SK-N-SH treated with all-trans-retinoic acid at 6 μM for 48 hours (cell line): Measurements from ENCODE around the gene TBC1D22B.
"Not testable (repeated sequence)": the region's sequence is repeated elsewhere in the genome, so short reads cannot be mapped to it uniquely, and the experiment has no call there.

Experiments
- ATAC-seq: fragments of 200-7000 bp; cut with Tn5 transposase; 3 replicates; pipeline ENCODE4 v1.9.1; 2020; ENCODE audit warnings: mild to moderate bottlenecking, moderate library complexity
- ARNTL ChIP-seq: fragments of 450-650 bp; formaldehyde crosslinking; IDR thresholded peaks from 2 replicates; pipeline ENCODE4 v1.5.0; 2020; ENCODE audit warnings: low read depth, mild to moderate bottlenecking, moderate library complexity, borderline replicate concordance
- BACH2 ChIP-seq: fragments of 250-450 bp; sonication (Bioruptor Pico); IDR thresholded peaks from 2 replicates; pipeline ENCODE4 v1.9.0; 2021; ENCODE audit warnings: mild to moderate bottlenecking, borderline replicate concordance
- CSDC2 ChIP-seq: fragments of 250-450 bp; sonication (Bioruptor Pico); IDR thresholded peaks from 2 replicates; pipeline ENCODE4 v1.5.0; 2020; ENCODE audit warnings: mild to moderate bottlenecking, moderate library complexity
- ESRRG ChIP-seq: fragments of 250-450 bp; sonication (Bioruptor Pico); IDR thresholded peaks from 2 replicates; pipeline ENCODE4 v1.6.1; 2021; ENCODE audit warnings: mild to moderate bottlenecking
- GLIS3 ChIP-seq: fragments of 250-450 bp; sonication (Bioruptor Pico); IDR thresholded peaks from 2 replicates; pipeline ENCODE4 v1.5.0; 2020; ENCODE audit warnings: mild to moderate bottlenecking, moderate library complexity
- ISL1 ChIP-seq: fragments of 250-450 bp; sonication (Bioruptor Pico); IDR thresholded peaks from 2 replicates; pipeline ENCODE4 v2.1.2; 2022; ENCODE audit warnings: mild to moderate bottlenecking, moderate library complexity
- OSR1 ChIP-seq: fragments of 250-450 bp; sonication (Bioruptor Pico); IDR thresholded peaks from 2 replicates; pipeline ENCODE4 v1.8.0; 2022; ENCODE audit warnings: moderate library complexity, mild to moderate bottlenecking, inconsistent platforms
- RARB ChIP-seq: fragments of 250-450 bp; sonication (Bioruptor Pico); IDR thresholded peaks from 2 replicates; pipeline ENCODE4 v1.8.0; 2021; ENCODE audit warnings: mild to moderate bottlenecking, moderate library complexity
- SNAI2 ChIP-seq: fragments of 250-450 bp; sonication (Bioruptor Pico); IDR thresholded peaks from 2 replicates; pipeline ENCODE4 v1.5.0; 2020; ENCODE audit warnings: mild to moderate bottlenecking, moderate library complexity
- TCF4 ChIP-seq: fragments of 250-450 bp; sonication (Bioruptor Pico); IDR thresholded peaks from 2 replicates; pipeline ENCODE4 v1.8.0; 2021; ENCODE audit warnings: mild to moderate bottlenecking, moderate library complexity, borderline replicate concordance
- TOX ChIP-seq: fragments of 250-450 bp; sonication (Bioruptor Pico); IDR thresholded peaks from 2 replicates; pipeline ENCODE4 v1.8.0; 2021; ENCODE audit warnings: mild to moderate bottlenecking, moderate library complexity, borderline replicate concordance
- ZC3H10 ChIP-seq: fragments of 250-450 bp; sonication (Bioruptor Pico); IDR thresholded peaks from 2 replicates; pipeline ENCODE4 v1.5.1; 2021; ENCODE audit warnings: mild to moderate bottlenecking, moderate library complexity
- ZNF565 ChIP-seq: fragments of 450-650 bp; formaldehyde crosslinking; conservative IDR thresholded peaks from 2 replicates; pipeline ENCODE4 v1.5.0; 2020; ENCODE audit warnings: low read depth, mild to moderate bottlenecking, moderate library complexity
- TF ChIP-seq, protein P1 (sequence below): fragments of 250-450 bp; sonication (Bioruptor Pico); IDR thresholded peaks from 2 replicates; pipeline ENCODE4 v1.5.1; 2021; ENCODE audit warnings: mild to moderate bottlenecking, moderate library complexity
- TF ChIP-seq, protein P2 (sequence below): fragments of 250-450 bp; sonication (Bioruptor Pico); IDR thresholded peaks from 2 replicates; pipeline ENCODE4 v1.5.0; 2020; ENCODE audit warnings: mild to moderate bottlenecking, moderate library complexity
- TF ChIP-seq, protein P3 (sequence below): fragments of 250-450 bp; sonication (Bioruptor Pico); IDR thresholded peaks from 2 replicates; pipeline ENCODE4 v1.8.0; 2021; ENCODE audit warnings: low read depth, mild to moderate bottlenecking, moderate library complexity, borderline replicate concordance
- TF ChIP-seq, protein P4 (sequence below): fragments of 250-450 bp; sonication (Bioruptor Pico); IDR thresholded peaks from 2 replicates; pipeline ENCODE4 v1.8.0; 2020; ENCODE audit warnings: mild to moderate bottlenecking, moderate library complexity, borderline replicate concordance
- TF ChIP-seq, protein P5 (sequence below): fragments of 250-450 bp; sonication (Bioruptor Pico); IDR thresholded peaks from 2 replicates; pipeline ENCODE4 v1.5.1; 2020; ENCODE audit warnings: low read depth, mild to moderate bottlenecking, moderate library complexity

TBC1D22B gene

DNA sequence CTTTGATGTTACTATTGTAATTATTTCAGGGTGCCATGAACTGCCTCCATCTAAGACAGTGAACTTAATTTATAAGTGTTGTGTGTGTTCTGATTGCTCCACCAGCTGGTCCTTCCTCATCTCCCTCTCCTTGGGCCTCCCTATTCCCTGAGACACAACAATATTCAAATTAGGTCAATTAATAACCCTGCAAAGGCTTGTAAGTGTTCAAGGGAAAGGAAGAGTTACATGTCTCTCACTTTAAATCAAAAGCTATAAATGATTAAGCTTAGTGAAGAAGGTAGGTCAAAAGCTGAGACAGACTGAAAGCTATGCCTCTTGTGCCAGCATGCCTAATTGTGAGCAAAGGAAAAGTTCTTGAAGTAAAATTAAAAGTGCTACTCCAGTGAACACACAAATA is 35.9 kb downstream of the TBC1D22B start:
- TF ChIP-seq, protein P1, sequence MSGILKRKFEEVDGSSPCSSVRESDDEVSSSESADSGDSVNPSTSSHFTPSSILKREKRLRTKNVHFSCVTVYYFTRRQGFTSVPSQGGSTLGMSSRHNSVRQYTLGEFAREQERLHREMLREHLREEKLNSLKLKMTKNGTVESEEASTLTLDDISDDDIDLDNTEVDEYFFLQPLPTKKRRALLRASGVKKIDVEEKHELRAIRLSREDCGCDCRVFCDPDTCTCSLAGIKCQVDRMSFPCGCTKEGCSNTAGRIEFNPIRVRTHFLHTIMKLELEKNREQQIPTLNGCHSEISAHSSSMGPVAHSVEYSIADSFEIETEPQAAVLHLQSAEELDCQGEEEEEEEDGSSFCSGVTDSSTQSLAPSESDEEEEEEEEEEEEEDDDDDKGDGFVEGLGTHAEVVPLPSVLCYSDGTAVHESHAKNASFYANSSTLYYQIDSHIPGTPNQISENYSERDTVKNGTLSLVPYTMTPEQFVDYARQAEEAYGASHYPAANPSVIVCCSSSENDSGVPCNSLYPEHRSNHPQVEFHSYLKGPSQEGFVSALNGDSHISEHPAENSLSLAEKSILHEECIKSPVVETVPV (CRISPR knock-in tag) = no peak
- no peak for TF ChIP-seq ISL1 (CRISPR knock-in tag)
- ATAC-seq = no peak

DNA sequence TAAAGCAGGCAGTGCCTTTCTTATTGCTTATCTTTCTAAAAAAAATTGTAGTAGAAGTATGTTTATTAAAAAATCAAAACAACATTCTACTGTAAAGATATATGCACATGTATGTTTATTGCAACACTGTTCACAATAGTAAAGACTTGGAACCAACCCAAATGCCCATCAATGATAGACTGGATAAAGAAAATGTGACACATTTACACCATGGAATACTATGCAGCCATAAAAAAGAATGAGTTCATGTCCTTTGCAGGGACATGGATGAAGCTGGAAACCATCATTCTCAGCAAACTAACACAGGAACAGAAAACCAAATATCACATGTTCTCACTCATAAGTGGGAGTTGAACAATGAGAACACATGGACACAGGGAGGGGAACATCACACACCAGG is 40.1 kb downstream of the TBC1D22B start:
- ATAC-seq = not testable (repeated sequence)

DNA sequence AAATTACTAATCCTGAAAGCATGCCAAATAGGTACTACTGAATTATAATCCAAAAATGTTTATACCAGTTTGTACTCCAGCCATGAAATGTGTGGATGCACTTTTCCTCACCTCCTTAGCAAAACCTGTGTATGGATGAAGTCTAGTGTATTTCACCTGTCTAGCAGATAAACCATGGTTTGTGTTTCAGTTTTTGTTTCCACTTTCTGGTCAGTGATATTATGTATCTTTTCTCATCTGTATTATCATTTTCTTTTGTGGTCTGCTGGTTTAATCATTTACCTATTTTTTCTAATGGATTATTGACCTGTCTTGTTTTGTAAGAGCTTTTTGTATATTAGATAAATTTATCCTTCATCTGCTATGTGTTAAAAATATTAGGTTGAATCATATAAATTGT is 41.4 kb downstream of the TBC1D22B start:
- no peak for ATAC-seq
- TF ChIP-seq BACH2 (CRISPR knock-in tag) = no peak
- TF ChIP-seq ISL1 (CRISPR knock-in tag) = no peak
- no peak for TF ChIP-seq CSDC2 (CRISPR knock-in tag)
- no peak for TF ChIP-seq ZC3H10 (CRISPR knock-in tag)
- TF ChIP-seq TOX (CRISPR knock-in tag) = no peak
- TF ChIP-seq, protein P2, sequence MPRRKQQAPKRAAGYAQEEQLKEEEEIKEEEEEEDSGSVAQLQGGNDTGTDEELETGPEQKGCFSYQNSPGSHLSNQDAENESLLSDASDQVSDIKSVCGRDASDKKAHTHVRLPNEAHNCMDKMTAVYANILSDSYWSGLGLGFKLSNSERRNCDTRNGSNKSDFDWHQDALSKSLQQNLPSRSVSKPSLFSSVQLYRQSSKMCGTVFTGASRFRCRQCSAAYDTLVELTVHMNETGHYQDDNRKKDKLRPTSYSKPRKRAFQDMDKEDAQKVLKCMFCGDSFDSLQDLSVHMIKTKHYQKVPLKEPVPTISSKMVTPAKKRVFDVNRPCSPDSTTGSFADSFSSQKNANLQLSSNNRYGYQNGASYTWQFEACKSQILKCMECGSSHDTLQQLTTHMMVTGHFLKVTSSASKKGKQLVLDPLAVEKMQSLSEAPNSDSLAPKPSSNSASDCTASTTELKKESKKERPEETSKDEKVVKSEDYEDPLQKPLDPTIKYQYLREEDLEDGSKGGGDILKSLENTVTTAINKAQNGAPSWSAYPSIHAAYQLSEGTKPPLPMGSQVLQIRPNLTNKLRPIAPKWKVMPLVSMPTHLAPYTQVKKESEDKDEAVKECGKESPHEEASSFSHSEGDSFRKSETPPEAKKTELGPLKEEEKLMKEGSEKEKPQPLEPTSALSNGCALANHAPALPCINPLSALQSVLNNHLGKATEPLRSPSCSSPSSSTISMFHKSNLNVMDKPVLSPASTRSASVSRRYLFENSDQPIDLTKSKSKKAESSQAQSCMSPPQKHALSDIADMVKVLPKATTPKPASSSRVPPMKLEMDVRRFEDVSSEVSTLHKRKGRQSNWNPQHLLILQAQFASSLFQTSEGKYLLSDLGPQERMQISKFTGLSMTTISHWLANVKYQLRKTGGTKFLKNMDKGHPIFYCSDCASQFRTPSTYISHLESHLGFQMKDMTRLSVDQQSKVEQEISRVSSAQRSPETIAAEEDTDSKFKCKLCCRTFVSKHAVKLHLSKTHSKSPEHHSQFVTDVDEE (CRISPR knock-in tag) = no peak
- no peak for TF ChIP-seq RARB (CRISPR knock-in tag)
- TF ChIP-seq OSR1 (CRISPR knock-in tag) = no peak
- TF ChIP-seq, protein P3, sequence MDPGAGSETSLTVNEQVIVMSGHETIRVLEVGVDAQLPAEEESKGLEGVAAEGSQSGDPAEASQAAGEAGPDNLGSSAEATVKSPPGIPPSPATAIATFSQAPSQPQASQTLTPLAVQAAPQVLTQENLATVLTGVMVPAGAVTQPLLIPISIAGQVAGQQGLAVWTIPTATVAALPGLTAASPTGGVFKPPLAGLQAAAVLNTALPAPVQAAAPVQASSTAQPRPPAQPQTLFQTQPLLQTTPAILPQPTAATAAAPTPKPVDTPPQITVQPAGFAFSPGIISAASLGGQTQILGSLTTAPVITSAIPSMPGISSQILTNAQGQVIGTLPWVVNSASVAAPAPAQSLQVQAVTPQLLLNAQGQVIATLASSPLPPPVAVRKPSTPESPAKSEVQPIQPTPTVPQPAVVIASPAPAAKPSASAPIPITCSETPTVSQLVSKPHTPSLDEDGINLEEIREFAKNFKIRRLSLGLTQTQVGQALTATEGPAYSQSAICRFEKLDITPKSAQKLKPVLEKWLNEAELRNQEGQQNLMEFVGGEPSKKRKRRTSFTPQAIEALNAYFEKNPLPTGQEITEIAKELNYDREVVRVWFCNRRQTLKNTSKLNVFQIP (CRISPR knock-in tag) = no peak
- no peak for TF ChIP-seq ZNF565
- no peak for TF ChIP-seq GLIS3 (CRISPR knock-in tag)
- no peak for TF ChIP-seq ARNTL
- no peak for TF ChIP-seq TCF4 (CRISPR knock-in tag)
- no peak for TF ChIP-seq ESRRG (CRISPR knock-in tag)
- TF ChIP-seq SNAI2 (CRISPR knock-in tag) = no peak
- TF ChIP-seq, protein P4, sequence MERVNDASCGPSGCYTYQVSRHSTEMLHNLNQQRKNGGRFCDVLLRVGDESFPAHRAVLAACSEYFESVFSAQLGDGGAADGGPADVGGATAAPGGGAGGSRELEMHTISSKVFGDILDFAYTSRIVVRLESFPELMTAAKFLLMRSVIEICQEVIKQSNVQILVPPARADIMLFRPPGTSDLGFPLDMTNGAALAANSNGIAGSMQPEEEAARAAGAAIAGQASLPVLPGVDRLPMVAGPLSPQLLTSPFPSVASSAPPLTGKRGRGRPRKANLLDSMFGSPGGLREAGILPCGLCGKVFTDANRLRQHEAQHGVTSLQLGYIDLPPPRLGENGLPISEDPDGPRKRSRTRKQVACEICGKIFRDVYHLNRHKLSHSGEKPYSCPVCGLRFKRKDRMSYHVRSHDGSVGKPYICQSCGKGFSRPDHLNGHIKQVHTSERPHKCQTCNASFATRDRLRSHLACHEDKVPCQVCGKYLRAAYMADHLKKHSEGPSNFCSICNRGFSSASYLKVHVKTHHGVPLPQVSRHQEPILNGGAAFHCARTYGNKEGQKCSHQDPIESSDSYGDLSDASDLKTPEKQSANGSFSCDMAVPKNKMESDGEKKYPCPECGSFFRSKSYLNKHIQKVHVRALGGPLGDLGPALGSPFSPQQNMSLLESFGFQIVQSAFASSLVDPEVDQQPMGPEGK = no peak
- TF ChIP-seq, protein P1 (CRISPR knock-in tag) = no peak

DNA sequence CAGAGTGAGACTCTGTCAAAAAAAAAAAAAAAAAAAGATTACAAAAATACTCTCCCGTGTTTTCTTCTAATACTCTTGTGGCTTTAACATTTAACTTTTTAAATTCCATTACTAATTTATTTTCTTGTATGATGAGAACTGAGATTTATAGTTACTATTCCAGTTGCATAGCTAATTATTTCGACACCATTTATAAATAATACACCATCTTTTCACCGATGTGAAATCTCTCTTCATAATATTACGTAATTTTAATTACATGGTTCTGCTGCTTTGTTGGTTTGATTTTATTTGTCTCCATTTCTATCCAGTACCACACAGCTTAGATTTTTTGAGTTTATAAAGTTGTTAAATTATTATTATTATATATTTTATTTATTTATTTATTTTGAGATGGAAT is 42.4 kb downstream of the TBC1D22B start:
- TF ChIP-seq ISL1 (CRISPR knock-in tag) = no peak
- TF ChIP-seq ESRRG (CRISPR knock-in tag) = no peak
- TF ChIP-seq TOX (CRISPR knock-in tag) = no peak
- no peak for TF ChIP-seq RARB (CRISPR knock-in tag)
- ATAC-seq = no peak

DNA sequence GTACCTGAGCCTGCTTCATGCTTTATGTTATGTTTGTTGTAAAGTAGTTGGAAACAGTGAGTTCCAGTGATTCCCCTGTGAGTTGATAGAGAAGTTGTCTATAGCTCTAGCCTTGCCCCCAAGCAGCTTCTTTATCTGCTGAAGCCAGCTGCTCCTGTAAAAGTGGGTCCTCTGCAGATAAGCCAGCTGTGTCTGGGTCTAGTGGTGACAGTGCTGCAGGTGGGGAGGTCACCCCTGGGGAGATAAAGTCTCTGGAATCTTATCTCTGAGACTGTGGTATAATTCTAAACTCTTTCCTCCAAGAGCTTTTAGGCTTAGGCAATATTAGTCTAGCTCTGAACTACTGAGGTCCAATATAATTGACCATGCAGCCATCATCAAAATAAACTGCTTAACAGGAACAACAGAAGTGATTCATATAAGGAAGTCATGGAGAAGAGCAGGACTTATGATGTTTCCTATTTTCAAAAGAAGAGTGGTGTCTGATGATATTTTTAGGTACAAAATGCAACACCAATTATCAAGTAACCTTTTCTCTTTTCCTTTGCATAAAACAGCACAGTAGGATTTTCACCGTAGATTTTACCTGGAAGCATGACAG is 44.6 kb downstream of the TBC1D22B start:
- TF ChIP-seq, protein P1 (CRISPR knock-in tag) = no peak
- no peak for TF ChIP-seq ZC3H10 (CRISPR knock-in tag)
- TF ChIP-seq, protein P5, sequence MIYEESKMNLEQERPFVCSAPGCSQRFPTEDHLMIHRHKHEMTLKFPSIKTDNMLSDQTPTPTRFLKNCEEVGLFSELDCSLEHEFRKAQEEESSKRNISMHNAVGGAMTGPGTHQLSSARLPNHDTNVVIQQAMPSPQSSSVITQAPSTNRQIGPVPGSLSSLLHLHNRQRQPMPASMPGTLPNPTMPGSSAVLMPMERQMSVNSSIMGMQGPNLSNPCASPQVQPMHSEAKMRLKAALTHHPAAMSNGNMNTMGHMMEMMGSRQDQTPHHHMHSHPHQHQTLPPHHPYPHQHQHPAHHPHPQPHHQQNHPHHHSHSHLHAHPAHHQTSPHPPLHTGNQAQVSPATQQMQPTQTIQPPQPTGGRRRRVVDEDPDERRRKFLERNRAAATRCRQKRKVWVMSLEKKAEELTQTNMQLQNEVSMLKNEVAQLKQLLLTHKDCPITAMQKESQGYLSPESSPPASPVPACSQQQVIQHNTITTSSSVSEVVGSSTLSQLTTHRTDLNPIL (CRISPR knock-in tag) = no peak
- no peak for ATAC-seq
